ENCODE measurements around the gene CFAP20DC. TPM values are rescaled to one million over a fixed set of nuclear protein-coding genes. Genes with fewer than 3 reads are reported as not detected.

The CFAP20DC gene
- polyA plus RNA-seq, 1 donor from 2014 or later: 0.53 TPM

DNA sequence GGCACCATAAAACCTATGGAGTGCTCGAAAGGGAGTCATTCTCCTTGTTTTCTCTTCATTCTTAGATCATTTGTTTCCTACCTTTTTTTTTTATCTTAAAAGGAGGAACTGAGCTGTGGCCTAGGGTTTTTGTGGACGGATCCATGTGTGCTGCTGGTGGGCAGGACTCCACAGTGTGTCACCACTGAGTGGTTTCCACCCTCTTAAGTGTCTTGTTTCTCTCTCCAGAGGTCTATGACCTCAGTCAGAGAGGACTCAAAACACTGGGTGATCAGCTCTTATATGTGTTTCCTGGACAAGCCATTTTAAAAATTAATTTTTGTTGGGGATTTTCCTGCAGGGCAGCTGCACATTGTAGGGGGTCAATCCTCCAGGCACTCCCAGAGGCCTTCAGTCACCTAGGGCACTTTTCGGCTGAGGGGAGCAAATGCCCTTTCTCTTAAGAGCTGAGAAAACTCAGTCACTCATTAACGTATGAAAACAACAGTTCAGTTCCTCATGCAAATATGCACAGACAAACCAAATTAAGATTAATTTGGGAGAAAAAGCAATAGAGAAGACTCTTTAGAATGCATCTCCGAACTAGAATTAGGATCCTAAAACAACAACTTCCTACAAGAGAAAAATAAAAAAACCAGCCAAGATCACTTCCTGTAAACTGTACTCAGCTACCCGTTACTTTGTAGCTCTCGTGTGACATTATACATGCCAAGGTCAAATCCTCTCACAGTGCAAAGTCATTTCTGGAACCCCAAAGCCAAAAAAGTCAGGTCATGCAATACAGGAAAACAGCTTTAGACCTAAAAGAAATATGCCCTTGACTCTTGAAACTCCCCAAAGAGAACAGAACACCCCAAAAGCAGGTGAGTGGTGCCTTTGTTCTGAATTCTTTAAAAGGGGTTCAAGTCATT is 355.6 kb downstream of the CFAP20DC start:
- no peaks in the 10 kb centered on the region for H3K27me3 Mint-ChIP-seq
- H3K4me3 Mint-ChIP-seq: peak overlapping the region in 1 of 4 donors; percentile 24
- peak overlapping the region in 1 of 3 donors; percentile 40 for H3K27ac Mint-ChIP-seq
- H3K36me3 Mint-ChIP-seq: peaks cover 2% of the 10 kb centered on the region
- H3K9me3 Mint-ChIP-seq: peaks cover 7 to 14% (median 7%) of the 10 kb centered on the region in 3 donors
- peaks cover 0 to 2% (median 0%) of the 10 kb centered on the region in 3 donors for H3K4me1 Mint-ChIP-seq

DNA sequence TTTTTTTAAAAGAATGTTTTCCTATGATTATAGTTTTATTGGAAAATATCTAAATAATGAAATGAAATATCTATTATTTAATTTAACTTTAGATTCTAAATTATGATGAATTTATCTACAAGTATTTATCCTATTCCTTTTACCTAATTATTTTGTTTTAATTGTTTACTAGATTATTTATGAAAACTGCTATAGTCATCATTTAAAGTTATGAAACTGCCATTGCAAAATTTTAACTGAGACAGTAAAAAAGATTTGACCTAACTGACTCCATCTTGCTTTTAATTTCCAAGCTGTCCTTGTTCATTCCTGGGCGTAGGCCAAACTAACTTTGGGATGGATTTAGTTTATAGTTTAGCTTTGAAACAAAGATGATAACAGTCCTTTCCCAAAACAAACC is 357.3 kb downstream of the CFAP20DC start:
- Mint-ChIP-seq H3K9me3 (peaks cover 7 to 16% (median 7%) of the 10 kb centered on the region in 3 donors), H3K4me1 (peaks cover 0 to 2% (median 0%) of the 10 kb centered on the region in 3 donors), H3K27me3 (peaks cover 4% of the 10 kb centered on the region), H3K4me3 (no peak overlapping the region), H3K27ac (no peak overlapping the region), H3K36me3 (peaks cover 2% of the 10 kb centered on the region)

Measured in IgD-negative memory B cell (primary cell).